Astrocyte (in vitro differentiated cells and primary cell): ENCODE results near the gene TGDS. TPM values are rescaled to one million over a fixed set of nuclear protein-coding genes. Genes with fewer than 3 reads are reported as not detected.

Source experiments
- DNase-seq: peaks from one replicate; pipeline ENCODE4 v3.0.0-alpha.2; 2010; ENCODE audit warnings: low read depth
- FAIRE-seq: peaks from 2 replicates; lab custom pipeline; 2011; peaks lifted over from hg19 to GRCh38; lab: Jason Lieb, UNC
- H2AFZ ChIP-seq: 2 replicates; pipeline ENCODE4 v1.6.0; 2012; ENCODE audit warnings: low read depth, low read length, inconsistent platforms
- H3K27ac ChIP-seq: 2 replicates; pipeline ENCODE4 v1.5.1; 2011; ENCODE audit warnings: low read depth, low read length, inconsistent platforms
- H3K27me3 ChIP-seq: 2 replicates; pipeline ENCODE4 v1.6.0; 2011; ENCODE audit warnings: low read length, inconsistent platforms; ENCODE audit not compliant: insufficient read depth
- H3K36me3 ChIP-seq: 2 replicates; pipeline ENCODE4 v1.5.1; 2011; ENCODE audit warnings: low read length, inconsistent platforms; ENCODE audit not compliant: insufficient read depth
- H3K4me1 ChIP-seq: 2 replicates; pipeline ENCODE4 v1.5.1; 2011; ENCODE audit warnings: low read length, inconsistent platforms; ENCODE audit not compliant: insufficient read depth
- H3K4me2 ChIP-seq: 2 replicates; pipeline ENCODE4 v1.6.0; 2012; ENCODE audit warnings: low read length, inconsistent platforms
- H3K4me3 ChIP-seq: 2 replicates; pipeline ENCODE4 v1.5.1; 2011; ENCODE audit warnings: low read depth, mild to moderate bottlenecking, low read length, inconsistent platforms; ENCODE audit not compliant: insufficient read depth
- H3K79me2 ChIP-seq: 2 replicates; pipeline ENCODE4 v1.6.0; 2012; ENCODE audit warnings: mild to moderate bottlenecking, low read length, inconsistent platforms; ENCODE audit not compliant: insufficient read depth
- H3K9ac ChIP-seq: 2 replicates; pipeline ENCODE4 v1.6.0; 2012; ENCODE audit warnings: mild to moderate bottlenecking, low read length, inconsistent platforms
- H3K9me3 ChIP-seq: 2 replicates; pipeline ENCODE4 v1.5.1; 2012; ENCODE audit warnings: low read depth, mild to moderate bottlenecking, low read length, inconsistent platforms; ENCODE audit not compliant: insufficient read depth
- H4K20me1 ChIP-seq: 2 replicates; pipeline ENCODE4 v1.6.0; 2012; ENCODE audit warnings: low read length, inconsistent platforms; ENCODE audit not compliant: insufficient read depth
- H3K27ac Mint-ChIP-seq: one replicate; pipeline ENCODE4 v1.8.0; 2021; ENCODE audit warnings: mild to moderate bottlenecking, mixed read lengths; ENCODE audit not compliant: unreplicated experiment
- H3K27me3 Mint-ChIP-seq: one replicate; pipeline ENCODE4 v1.8.0; 2021; ENCODE audit warnings: low read depth, mixed read lengths; ENCODE audit not compliant: unreplicated experiment
- H3K36me3 Mint-ChIP-seq: one replicate; pipeline ENCODE4 v1.8.0; 2021; ENCODE audit warnings: low read depth, mixed read lengths; ENCODE audit not compliant: unreplicated experiment
- H3K4me1 Mint-ChIP-seq: one replicate; pipeline ENCODE4 v1.8.0; 2021; ENCODE audit warnings: low read depth, mixed read lengths; ENCODE audit not compliant: unreplicated experiment
- H3K4me3 Mint-ChIP-seq: one replicate; pipeline ENCODE4 v1.8.0; 2021; ENCODE audit warnings: mild to moderate bottlenecking, moderate library complexity, mixed read lengths; ENCODE audit not compliant: unreplicated experiment
- H3K9me3 Mint-ChIP-seq: one replicate; pipeline ENCODE4 v1.8.0; 2021; ENCODE audit warnings: mild to moderate bottlenecking, mixed read lengths; ENCODE audit not compliant: unreplicated experiment
- CTCF ChIP-seq: IDR thresholded peaks from 2 replicates; pipeline ENCODE4 v1.5.1; 2011; ENCODE audit warnings: low read depth, mild to moderate bottlenecking, inconsistent platforms, low read length, moderate library complexity; ENCODE audit not compliant: insufficient read depth
- EZH2 ChIP-seq: IDR thresholded peaks from 2 replicates; pipeline ENCODE4 v1.6.1; 2012; ENCODE audit warnings: mild to moderate bottlenecking, low read length, inconsistent platforms; ENCODE audit not compliant: insufficient read depth
- total RNA-seq: library from RNA; stranded (reverse); gene quantifications from 2 replicates; pipeline ENCODE4 v1.2.1, GENCODE V29; 2021

The TGDS gene
- total RNA-seq, 1 donor from 2014 or later, result 11.7 TPM

GRCh38 chr13:94556621-94557020, 39.3 kb downstream of the TGDS start:
- Mint-ChIP-seq H3K36me3 (no peaks in the 10 kb centered on the region), H3K9me3 (no peaks in the 10 kb centered on the region), H3K4me3 (no peak overlapping the region), H3K4me1 (no peaks in the 10 kb centered on the region), H3K27me3 (no peaks in the 10 kb centered on the region), H3K27ac (no peak overlapping the region)
- DNase-seq (no peak), FAIRE-seq (no peak)
- H3K27me3 ChIP-seq, result no peaks in the 10 kb centered on the region
- no peak for TF ChIP-seq EZH2
- no peak for TF ChIP-seq CTCF
- H3K4me3 ChIP-seq, result no peak overlapping the region
- no peaks in the 10 kb centered on the region for H3K4me1 ChIP-seq
- no peaks in the 10 kb centered on the region for H3K36me3 ChIP-seq
- H3K27ac ChIP-seq, result no peak overlapping the region
- no peaks in the 10 kb centered on the region for H3K9me3 ChIP-seq
- H4K20me1 ChIP-seq, result no peaks in the 10 kb centered on the region
- no peak overlapping the region for H3K4me2 ChIP-seq
- H3K9ac ChIP-seq, result no peak overlapping the region
- no peak overlapping the region for H2AFZ ChIP-seq
- H3K79me2 ChIP-seq, result no peaks in the 10 kb centered on the region

GRCh38 chr13:94556041-94556440, 39.9 kb downstream of the TGDS start:
- H3K27me3 Mint-ChIP-seq, result no peaks in the 10 kb centered on the region
- H3K4me3 ChIP-seq, result no peak overlapping the region

More at GRCh38 chr13:94556041-94556440, 39.9 kb downstream of the TGDS start:
- Histone ChIP-seq H3K9ac (no peak overlapping the region), H3K79me2 (no peaks in the 10 kb centered on the region), H3K27ac (no peak overlapping the region), H3K4me1 (no peaks in the 10 kb centered on the region), H3K9me3 (no peaks in the 10 kb centered on the region), H3K36me3 (no peaks in the 10 kb centered on the region), H3K4me2 (no peak overlapping the region), H3K27me3 (no peaks in the 10 kb centered on the region), H2AFZ (no peak overlapping the region), H4K20me1 (no peaks in the 10 kb centered on the region)
- Mint-ChIP-seq H3K27ac (no peak overlapping the region), H3K4me3 (no peak overlapping the region), H3K36me3 (no peaks in the 10 kb centered on the region), H3K4me1 (no peaks in the 10 kb centered on the region), H3K9me3 (no peaks in the 10 kb centered on the region)
- TF ChIP-seq EZH2, result no peak
- TF ChIP-seq CTCF, result no peak
- DNase-seq, result no peak
- no peak for FAIRE-seq
